ENCODE data around the gene SEL1L. TPM values are rescaled to one million over a fixed set of nuclear protein-coding genes. Genes with fewer than 3 reads are reported as not detected.

The SEL1L gene
- total and polyA plus RNA-seq, 2 of the 13 experiments (the other 11 are each of a cell fraction or from before 2014, with no cell fraction given) = 15.3 to 61.0 TPM

- TF ChIP-seq ZBTB20 (CRISPR knock-in tag; IDR thresholded peaks at IDR 0.05; ENCODE audit: borderline replicate concordance, low read depth) (0 out of 2 replicates have a peak, but pooled peaks have one; percentile 9), TCF7 (IDR thresholded peaks at IDR 0.05; ENCODE audit: low read depth) (no peak), ZNF839 (CRISPR knock-in tag; IDR thresholded peaks at IDR 0.05; ENCODE audit: borderline replicate concordance) (no peak), ZNF446 (CRISPR knock-in tag; IDR thresholded peaks at IDR 0.05) (peak; percentile 37; the same call in 1 of the 2 replicates)
- TF ChIP-seq, protein P1, sequence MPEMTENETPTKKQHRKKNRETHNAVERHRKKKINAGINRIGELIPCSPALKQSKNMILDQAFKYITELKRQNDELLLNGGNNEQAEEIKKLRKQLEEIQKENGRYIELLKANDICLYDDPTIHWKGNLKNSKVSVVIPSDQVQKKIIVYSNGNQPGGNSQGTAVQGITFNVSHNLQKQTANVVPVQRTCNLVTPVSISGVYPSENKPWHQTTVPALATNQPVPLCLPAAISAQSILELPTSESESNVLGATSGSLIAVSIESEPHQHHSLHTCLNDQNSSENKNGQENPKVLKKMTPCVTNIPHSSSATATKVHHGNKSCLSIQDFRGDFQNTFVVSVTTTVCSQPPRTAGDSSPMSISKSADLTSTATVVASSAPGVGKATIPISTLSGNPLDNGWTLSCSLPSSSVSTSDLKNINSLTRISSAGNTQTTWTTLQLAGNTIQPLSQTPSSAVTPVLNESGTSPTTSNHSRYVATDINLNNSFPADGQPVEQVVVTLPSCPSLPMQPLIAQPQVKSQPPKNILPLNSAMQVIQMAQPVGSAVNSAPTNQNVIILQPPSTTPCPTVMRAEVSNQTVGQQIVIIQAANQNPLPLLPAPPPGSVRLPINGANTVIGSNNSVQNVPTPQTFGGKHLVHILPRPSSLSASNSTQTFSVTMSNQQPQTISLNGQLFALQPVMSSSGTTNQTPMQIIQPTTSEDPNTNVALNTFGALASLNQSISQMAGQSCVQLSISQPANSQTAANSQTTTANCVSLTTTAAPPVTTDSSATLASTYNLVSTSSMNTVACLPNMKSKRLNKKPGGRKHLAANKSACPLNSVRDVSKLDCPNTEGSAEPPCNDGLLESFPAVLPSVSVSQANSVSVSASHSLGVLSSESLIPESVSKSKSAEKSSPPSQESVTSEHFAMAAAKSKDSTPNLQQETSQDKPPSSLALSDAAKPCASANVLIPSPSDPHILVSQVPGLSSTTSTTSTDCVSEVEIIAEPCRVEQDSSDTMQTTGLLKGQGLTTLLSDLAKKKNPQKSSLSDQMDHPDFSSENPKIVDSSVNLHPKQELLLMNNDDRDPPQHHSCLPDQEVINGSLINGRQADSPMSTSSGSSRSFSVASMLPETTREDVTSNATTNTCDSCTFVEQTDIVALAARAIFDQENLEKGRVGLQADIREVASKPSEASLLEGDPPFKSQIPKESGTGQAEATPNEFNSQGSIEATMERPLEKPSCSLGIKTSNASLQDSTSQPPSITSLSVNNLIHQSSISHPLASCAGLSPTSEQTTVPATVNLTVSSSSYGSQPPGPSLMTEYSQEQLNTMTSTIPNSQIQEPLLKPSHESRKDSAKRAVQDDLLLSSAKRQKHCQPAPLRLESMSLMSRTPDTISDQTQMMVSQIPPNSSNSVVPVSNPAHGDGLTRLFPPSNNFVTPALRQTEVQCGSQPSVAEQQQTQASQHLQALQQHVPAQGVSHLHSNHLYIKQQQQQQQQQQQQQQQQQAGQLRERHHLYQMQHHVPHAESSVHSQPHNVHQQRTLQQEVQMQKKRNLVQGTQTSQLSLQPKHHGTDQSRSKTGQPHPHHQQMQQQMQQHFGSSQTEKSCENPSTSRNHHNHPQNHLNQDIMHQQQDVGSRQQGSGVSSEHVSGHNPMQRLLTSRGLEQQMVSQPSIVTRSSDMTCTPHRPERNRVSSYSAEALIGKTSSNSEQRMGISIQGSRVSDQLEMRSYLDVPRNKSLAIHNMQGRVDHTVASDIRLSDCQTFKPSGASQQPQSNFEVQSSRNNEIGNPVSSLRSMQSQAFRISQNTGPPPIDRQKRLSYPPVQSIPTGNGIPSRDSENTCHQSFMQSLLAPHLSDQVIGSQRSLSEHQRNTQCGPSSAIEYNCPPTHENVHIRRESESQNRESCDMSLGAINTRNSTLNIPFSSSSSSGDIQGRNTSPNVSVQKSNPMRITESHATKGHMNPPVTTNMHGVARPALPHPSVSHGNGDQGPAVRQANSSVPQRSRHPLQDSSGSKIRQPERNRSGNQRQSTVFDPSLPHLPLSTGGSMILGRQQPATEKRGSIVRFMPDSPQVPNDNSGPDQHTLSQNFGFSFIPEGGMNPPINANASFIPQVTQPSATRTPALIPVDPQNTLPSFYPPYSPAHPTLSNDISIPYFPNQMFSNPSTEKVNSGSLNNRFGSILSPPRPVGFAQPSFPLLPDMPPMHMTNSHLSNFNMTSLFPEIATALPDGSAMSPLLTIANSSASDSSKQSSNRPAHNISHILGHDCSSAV (CRISPR knock-in tag; IDR thresholded peaks at IDR 0.05; ENCODE audit: borderline replicate concordance) = no peak
Observed at GRCh38 chr14:81435391-81436295, 98.0 kb downstream of the SEL1L start (continued).
